Activated CD4-positive, alpha-beta T cell treated with anti-CD3 and anti-CD28 coated beads for 36 hours (primary cell): ENCODE measurements around the gene PODXL. TPM values are rescaled to one million over a fixed set of nuclear protein-coding genes. Genes with fewer than 3 reads are reported as not detected.
"Not testable (repeated sequence)": the region's sequence is repeated elsewhere in the genome, so short reads cannot be mapped to it uniquely, and the experiment has no call there.

ENCODE experiments used
- ATAC-seq: fragments of 200-7000 bp; cut with Tn5 transposase; one replicate; pipeline ENCODE4 v1.10.0; 2021; ENCODE audit warnings: mild to moderate bottlenecking, moderate library complexity
- CTCF ChIA-PET: fragments of 350-600 bp; sonication (Branson Sonifier 250); formaldehyde crosslinking; loops from one replicate; lab custom pipeline; 2021; ENCODE audit warnings: antibody characterized with exemption; lab: Charles Lee
- POLR2A ChIA-PET: fragments of 350-600 bp; sonication (Branson Sonifier 250); formaldehyde crosslinking; loops from one replicate; lab custom pipeline; 2021; ENCODE audit warnings: antibody characterized with exemption, inconsistent platforms; lab: Charles Lee
- DNase-seq: peaks from one replicate; pipeline ENCODE4 v3.0.0-alpha.2; 2020
- H3K27ac Mint-ChIP-seq: one replicate; pipeline ENCODE4 v1.8.0; 2021; ENCODE audit warnings: mixed read lengths
- H3K27me3 Mint-ChIP-seq: one replicate; pipeline ENCODE4 v1.8.0; 2021; ENCODE audit warnings: mixed read lengths
- H3K36me3 Mint-ChIP-seq: one replicate; pipeline ENCODE4 v1.8.0; 2021; ENCODE audit warnings: low read depth, mixed read lengths
- H3K4me1 Mint-ChIP-seq: one replicate; pipeline ENCODE4 v1.8.0; 2021; ENCODE audit warnings: mixed read lengths
- H3K4me3 Mint-ChIP-seq: one replicate; pipeline ENCODE4 v1.8.0; 2021; ENCODE audit warnings: mild to moderate bottlenecking, moderate library complexity, mixed read lengths
- H3K9me3 Mint-ChIP-seq: one replicate; pipeline ENCODE4 v1.8.0; 2021; ENCODE audit warnings: low read depth, mixed read lengths
- intact Hi-C, 2 experiments: fragments of 100-400 bp; cut with DNase I in 1 of 2; cut with micrococcal nuclease in 1 of 2; formaldehyde crosslinking; loops; one replicate each; pipeline versions ENCODE4 v1.14.2 to v1.15.1; 2022 to 2024; cut with DNase I, micrococcal nuclease
- total RNA-seq, 2 experiments: library from RNA; stranded (reverse); gene quantifications; one replicate each; pipeline ENCODE4 v1.2.3, GENCODE V29; 2021

Gene PODXL
- total RNA-seq, 2 experiments from 2014 or later: 0.48 to 0.49 TPM

DNA sequence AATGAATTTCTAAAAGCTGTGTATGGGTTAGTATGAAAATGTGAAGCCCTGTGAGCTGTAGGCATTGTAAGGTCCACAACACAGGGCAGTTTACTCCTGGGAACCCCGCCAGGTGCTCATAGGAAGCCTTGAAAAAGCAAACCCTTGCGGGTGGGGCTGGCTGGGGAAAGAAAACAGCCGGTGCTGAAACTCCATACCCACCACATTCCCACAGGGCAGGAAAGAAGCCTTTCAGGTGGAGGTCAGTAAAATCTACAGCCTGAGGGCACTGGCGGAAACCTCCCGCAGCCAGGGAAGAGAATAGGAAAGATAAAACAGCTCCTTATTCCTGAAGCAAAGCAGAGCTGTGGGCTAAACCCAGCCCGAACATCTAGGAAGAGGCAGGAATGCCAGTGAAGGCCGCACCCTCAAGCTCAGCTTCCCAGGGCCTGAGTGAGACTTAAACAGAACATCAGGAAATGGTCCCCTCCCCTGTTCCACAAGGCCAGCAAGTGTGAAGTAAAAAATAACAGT, 34.7 kb downstream of the PODXL start:
- intact Hi-C loops: no loop called here
- DNase-seq: no peak
- Mint-ChIP-seq H3K4me3 (no peak overlapping the region), H3K27me3 (no peaks in the 10 kb centered on the region), H3K9me3 (no peaks in the 10 kb centered on the region), H3K36me3 (no peaks in the 10 kb centered on the region), H3K4me1 (peaks cover 10% of the 10 kb centered on the region), H3K27ac (no peak overlapping the region)
- no peak for ATAC-seq
- CTCF ChIA-PET: interaction anchor here (0.6 to 2.0 kb wide), 4 partner anchors 13 to 323 kb away, joined by 3 to 8 read pairs (median 4); no protein-coding TSS in a partner anchor
- POLR2A ChIA-PET: interaction anchor here (0.6 to 1.0 kb wide), 2 partner anchors 21 to 138 kb away, joined by 3 read pairs; no protein-coding TSS in a partner anchor

DNA sequence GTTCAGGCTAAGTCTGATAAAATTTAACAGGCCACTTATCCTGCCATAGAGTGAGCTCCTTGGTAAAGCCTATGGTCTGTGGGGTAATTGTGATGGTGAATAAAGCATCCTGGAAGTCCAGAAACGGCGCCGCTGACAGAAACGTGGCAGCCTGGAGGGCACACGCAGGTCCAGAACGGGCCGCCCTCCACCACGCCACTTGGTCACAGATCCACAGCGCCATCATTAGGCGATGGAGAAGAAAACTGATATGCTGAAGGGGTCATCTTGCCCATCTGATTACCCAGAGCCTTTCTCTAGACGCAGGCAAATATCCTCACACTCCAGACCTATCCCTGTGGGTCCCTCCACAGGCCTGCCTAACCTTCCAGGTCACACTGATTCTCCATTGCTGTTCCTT, 37.8 kb downstream of the PODXL start:
- Mint-ChIP-seq H3K36me3 (no peaks in the 10 kb centered on the region), H3K4me1 (peaks cover 10% of the 10 kb centered on the region), H3K27me3 (no peaks in the 10 kb centered on the region), H3K9me3 (no peaks in the 10 kb centered on the region), H3K4me3 (no peak overlapping the region), H3K27ac (no peak overlapping the region)
- intact Hi-C loops: no loop called here
- no peak for ATAC-seq
- ChIA-PET POLR2A (no interaction called here), CTCF (interaction anchor here (1.4 kb wide), 1 partner anchor 10 kb away, joined by 3 read pairs; no protein-coding TSS in a partner anchor)
- no peak for DNase-seq

DNA sequence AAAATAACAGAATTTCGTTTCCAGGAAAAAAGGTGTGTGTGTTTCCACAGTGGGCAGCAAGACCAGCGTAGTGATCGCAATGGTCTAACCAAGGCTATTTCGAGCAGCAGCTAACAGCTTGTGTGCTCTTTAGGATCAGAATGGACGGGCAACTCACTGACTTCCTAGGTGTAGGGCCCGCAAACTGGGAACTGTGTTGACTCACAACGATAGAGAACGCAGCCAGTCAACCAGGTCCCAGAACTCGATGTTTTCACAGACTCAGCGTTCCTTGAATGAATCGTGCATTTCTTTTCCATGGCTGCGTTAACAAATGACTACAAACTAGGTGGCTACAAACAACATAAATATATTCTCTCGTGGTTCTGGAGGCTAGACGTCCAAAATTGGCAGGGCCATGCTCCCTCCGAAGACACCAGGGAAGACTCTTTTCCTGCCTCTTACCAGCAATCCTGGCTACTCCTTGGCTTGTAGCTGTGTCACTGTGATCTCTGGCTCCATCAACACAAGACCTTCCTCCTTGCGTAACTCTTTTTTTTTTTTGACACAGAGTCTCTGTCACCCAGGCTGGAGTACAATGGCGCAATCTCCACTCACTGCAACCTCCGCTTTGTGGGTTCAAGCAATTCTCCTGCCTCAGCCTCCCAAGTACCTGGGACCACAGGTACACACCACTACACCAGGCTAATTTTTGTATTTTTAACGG, 39.1 kb downstream of the PODXL start:
- Mint-ChIP-seq H3K27ac (no peak overlapping the region), H3K27me3 (peaks cover 2% of the 10 kb centered on the region), H3K9me3 (no peaks in the 10 kb centered on the region), H3K4me3 (no peak overlapping the region), H3K36me3 (no peaks in the 10 kb centered on the region), H3K4me1 (peaks cover 8% of the 10 kb centered on the region)
- intact Hi-C loops: no loop called here
- ChIA-PET CTCF (no interaction called here), POLR2A (no interaction called here)
- ATAC-seq: no peak
- no peak for DNase-seq

DNA sequence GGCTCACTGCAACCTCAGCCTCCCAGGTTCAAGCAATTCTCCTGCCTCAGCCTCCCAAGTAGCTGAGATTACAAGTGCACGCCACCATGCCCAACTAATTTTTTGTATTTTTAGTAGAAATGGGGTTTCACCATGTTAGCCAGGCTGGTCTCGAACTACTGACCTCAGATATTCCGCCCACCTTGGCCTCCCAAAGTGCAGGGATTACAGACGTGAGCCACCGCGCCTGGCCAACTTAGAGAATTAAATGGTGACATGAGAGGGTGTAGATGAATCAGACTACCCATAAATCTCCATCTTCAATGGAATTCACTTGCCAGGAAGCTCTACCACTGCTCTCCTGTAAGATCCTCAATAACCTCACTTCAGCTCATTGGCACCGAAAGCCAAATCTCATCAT, 41.0 kb downstream of the PODXL start:
- H3K27me3 Mint-ChIP-seq, intact Hi-C loops, H3K4me3 Mint-ChIP-seq, H3K9me3 Mint-ChIP-seq, H3K36me3 Mint-ChIP-seq, H3K27ac Mint-ChIP-seq, H3K4me1 Mint-ChIP-seq, DNase-seq, ATAC-seq: not testable (repeated sequence)
- POLR2A ChIA-PET: interaction anchor here (0.6 kb wide), 2 partner anchors 392 to 629 kb away, joined by 3 read pairs; no protein-coding TSS in a partner anchor
- CTCF ChIA-PET: interaction anchor here (0.5 to 2.0 kb wide), 6 partner anchors 13 to 113 kb away, joined by 3 to 6 read pairs (median 4); no protein-coding TSS in a partner anchor

DNA sequence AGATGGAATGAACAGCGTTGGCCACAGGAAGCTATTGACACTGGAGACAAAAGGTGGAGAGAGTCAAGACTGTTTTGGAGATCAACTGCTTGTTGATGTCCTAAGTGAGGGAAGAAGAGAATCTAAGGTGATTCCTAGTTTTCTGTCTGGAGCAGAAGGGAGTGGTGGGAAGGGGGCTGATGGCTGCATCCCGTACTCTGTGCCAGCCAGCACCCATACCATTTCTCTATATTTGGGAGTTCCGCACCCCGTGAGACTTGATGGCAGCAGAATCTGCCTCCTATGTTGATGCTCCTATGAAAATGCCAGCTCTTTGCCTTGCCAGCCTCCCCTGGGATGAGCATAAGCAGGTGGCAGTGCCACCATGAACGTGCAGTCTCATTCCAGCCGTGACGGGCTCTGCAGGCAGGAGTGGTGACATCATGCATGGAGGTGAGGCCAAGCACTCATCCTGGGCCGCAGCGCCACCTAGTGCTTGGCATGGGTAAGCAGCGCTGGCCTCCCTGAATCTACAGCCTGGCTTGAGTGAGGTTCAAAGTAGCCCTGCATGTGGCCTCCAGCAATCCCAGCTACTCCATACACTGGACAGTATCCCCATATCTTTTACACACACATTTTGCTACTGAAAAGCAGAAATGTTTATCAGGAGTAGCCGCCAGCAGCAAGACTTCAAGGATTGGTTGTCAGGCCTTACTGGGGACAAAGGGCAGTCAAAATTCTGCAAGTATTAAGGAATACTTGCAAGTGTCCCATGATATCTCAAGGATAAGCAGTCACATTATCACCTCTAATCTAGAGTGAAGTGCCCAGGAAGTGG, 43.0 kb downstream of the PODXL start:
- H3K36me3 Mint-ChIP-seq: no peaks in the 10 kb centered on the region
- ChIA-PET POLR2A (interaction anchor here (0.5 kb wide), 1 partner anchor 456 kb away, joined by 3 read pairs; no protein-coding TSS in a partner anchor), CTCF (interaction anchor here (0.6 to 3.5 kb wide), 22 partner anchors 8 to 1079 kb away, joined by 3 to 22 read pairs (median 3); no protein-coding TSS in a partner anchor)
- H3K4me3 Mint-ChIP-seq: no peak overlapping the region
- ATAC-seq (peak; percentile 99), DNase-seq (peak; percentile 92)
- H3K27me3 Mint-ChIP-seq: peaks cover 9% of the 10 kb centered on the region
- intact Hi-C loops: loop anchor here (1.0 to 2.0 kb wide), 3 partner anchors 444 to 531 kb away; no protein-coding TSS in a partner anchor
- no peak overlapping the region for H3K27ac Mint-ChIP-seq
- H3K4me1 Mint-ChIP-seq: peaks cover 6% of the 10 kb centered on the region
- no peaks in the 10 kb centered on the region for H3K9me3 Mint-ChIP-seq

DNA sequence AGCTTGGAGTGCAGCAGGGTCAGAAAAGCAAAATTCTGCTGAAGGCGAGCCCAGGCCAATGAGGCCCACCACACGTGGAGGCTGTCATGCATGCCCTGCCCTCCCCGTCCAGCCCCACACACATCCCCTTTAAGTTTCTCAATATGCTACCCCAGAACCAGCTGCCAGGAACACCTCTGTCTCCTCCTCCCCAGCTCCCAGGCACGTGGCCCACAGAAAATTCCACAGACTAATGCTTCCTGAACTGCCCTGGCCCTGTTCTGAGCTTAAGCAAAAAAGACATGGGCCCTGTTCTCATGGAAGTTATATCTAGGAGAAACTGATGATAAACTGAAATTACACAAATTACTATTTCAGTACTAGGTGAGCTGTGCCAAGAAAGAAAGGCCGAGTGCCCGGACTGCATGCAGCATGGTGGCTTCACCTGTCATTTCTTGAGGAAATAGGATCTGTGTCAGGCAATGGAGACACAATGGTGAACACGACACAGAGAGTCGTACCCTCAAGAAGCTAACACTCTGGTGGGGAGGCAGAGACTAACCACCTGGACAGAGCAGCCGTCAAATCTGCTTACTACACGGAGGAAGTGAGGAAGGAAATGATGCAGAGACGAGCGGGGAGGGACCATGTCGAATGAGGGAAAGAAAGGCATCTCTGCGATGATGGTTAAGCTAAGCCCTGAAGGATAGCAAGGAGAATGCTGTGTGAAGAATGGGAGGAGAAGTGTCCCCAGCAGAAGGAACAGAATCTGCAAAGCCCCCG, 44.5 kb downstream of the PODXL start:
- intact Hi-C loops: loop anchor here (2.0 kb wide), 2 partner anchors 443 to 529 kb away; no protein-coding TSS in a partner anchor
- no peaks in the 10 kb centered on the region for H3K9me3 Mint-ChIP-seq
- H3K27me3 Mint-ChIP-seq: peaks cover 17% of the 10 kb centered on the region
- H3K4me1 Mint-ChIP-seq: peaks cover 16% of the 10 kb centered on the region
- ATAC-seq (no peak), DNase-seq (no peak)
- H3K4me3 Mint-ChIP-seq: no peak overlapping the region
- POLR2A ChIA-PET: no interaction called here
- H3K27ac Mint-ChIP-seq: no peak overlapping the region
- H3K36me3 Mint-ChIP-seq: no peaks in the 10 kb centered on the region
- CTCF ChIA-PET: interaction anchor here (0.8 to 3.5 kb wide), 14 partner anchors 9 to 529 kb away, joined by 3 to 22 read pairs (median 4); no protein-coding TSS in a partner anchor

DNA sequence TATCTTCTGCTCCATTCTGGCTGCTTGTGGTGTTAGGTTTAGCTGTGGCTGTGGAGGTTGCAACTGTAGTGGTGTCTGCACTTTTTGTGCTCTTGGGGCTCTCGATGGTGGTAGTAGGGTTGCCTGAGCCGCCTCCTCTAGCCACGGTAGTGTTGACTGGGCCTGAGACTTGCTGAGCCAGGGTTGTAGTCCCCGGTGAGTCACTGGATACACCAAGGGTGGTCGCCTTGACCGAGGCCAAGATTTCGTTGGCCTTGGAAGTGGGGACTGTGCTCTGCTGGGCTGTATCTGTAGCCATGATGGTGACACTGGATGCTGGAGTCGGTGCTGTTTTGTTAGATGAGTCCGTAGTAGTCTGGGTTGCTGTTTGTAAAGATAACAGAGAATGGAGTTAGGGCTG, 45.4 kb downstream of the PODXL start:
- CTCF ChIA-PET: interaction anchor here (0.8 to 2.2 kb wide), 3 partner anchors 10 to 202 kb away, joined by 3 to 12 read pairs (median 7); no protein-coding TSS in a partner anchor
- DNase-seq (no peak), ATAC-seq (no peak)
- Mint-ChIP-seq H3K27me3 (peaks cover 17% of the 10 kb centered on the region), H3K9me3 (no peaks in the 10 kb centered on the region), H3K4me1 (peaks cover 16% of the 10 kb centered on the region), H3K36me3 (no peaks in the 10 kb centered on the region), H3K27ac (no peak overlapping the region), H3K4me3 (no peak overlapping the region)
- POLR2A ChIA-PET: no interaction called here
- intact Hi-C loops: no loop called here

DNA sequence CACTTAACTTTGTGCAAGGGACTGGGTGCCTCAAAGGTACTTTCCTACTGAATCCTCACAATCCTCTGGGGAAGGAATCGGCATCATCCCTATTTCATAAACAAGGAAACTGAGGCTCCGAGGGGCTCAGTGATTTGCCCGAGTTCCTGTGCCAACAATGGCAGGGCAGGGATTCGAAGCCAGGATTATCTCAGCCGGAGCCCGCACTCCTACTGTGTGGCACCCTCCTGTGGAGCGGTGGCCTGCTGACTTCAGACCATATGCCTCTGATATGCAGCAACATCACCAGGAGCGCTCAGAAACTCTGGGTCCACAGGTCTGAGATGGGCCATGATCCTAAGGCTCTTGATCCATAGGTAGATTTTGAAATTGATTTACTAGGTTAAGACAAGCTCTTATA, 46.6 kb downstream of the PODXL start:
- ATAC-seq (no peak), DNase-seq (no peak)
- H3K4me3 Mint-ChIP-seq: no peak overlapping the region
- CTCF ChIA-PET: interaction anchor here (2.2 to 3.5 kb wide), 3 partner anchors 9 to 146 kb away, joined by 5 to 19 read pairs (median 12); no protein-coding TSS in a partner anchor
- POLR2A ChIA-PET: no interaction called here
- H3K4me1 Mint-ChIP-seq: peaks cover 20% of the 10 kb centered on the region
- no peaks in the 10 kb centered on the region for H3K36me3 Mint-ChIP-seq
- H3K9me3 Mint-ChIP-seq: no peaks in the 10 kb centered on the region
- H3K27ac Mint-ChIP-seq: no peak overlapping the region
- intact Hi-C loops: loop anchor here in 1 of 2 experiments (10.0 kb wide), 1 partner anchor 675 kb away; no protein-coding TSS in a partner anchor
- H3K27me3 Mint-ChIP-seq: peaks cover 17% of the 10 kb centered on the region

DNA sequence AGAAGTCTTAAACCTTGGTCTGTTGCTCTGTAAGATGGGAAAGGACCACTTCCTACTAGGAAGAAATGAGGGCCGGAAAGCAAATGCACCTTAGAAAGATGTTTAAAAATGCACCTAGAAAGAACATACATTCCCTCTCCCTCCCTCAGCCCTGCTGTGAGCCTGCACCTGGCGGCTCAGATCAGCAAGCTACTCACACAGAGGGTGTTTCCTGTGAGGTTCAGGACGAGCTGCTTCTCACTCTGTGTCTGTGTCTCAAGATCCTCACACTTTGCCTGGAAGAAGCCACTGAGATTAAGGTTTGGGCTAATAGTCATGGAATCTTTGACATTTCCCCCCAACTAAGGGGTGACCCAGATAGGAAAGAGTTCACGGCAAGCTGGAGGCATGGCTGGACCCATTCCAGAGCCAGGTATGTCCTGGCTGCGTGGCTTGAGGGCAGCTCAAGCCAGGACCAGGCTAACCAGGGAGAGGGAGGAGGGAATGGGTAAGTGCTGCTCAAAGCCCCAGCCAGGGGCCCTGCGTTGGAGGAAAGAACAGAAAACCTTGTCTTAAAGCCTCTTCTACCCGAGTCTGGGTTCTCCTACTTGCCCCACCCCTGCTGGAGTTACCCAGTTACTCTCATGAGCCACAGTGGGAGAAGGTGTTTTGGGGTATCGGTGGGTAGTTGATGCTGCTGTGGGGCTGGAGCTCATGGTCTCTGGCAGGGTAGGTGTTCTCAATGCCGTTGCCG, 47.5 kb downstream of the PODXL start:
- no peak for ATAC-seq
- no peak overlapping the region for H3K27ac Mint-ChIP-seq

More for the DNA sequence above, 47.5 kb downstream of the PODXL start:
- Mint-ChIP-seq H3K9me3 (no peaks in the 10 kb centered on the region), H3K36me3 (no peaks in the 10 kb centered on the region), H3K4me1 (peaks cover 22% of the 10 kb centered on the region), H3K4me3 (no peak overlapping the region), H3K27me3 (peaks cover 17% of the 10 kb centered on the region)
- ChIA-PET CTCF (interaction anchor here (0.6 to 3.5 kb wide), 14 partner anchors 8 to 447 kb away, joined by 3 to 19 read pairs (median 5); no protein-coding TSS in a partner anchor), POLR2A (no interaction called here)
- no peak for DNase-seq
- intact Hi-C loops: loop anchor here (1.0 to 10.0 kb wide), 3 partner anchors 47 to 674 kb away; partner anchors contain the start of gene PODXL (in 1 of the 2)
